Adrenal gland (tissue), 12 donors: ENCODE data around the gene NLRC5. TPM values are rescaled to one million over a fixed set of nuclear protein-coding genes. Genes with fewer than 3 reads are reported as not detected.
"Not testable (repeated sequence)": the region's sequence is repeated elsewhere in the genome, so short reads cannot be mapped to it uniquely, and the experiment has no call there.

ENCODE experiments used
- DNase-seq, 7 donors: peaks; one replicate each; pipeline ENCODE4 v3.0.0-alpha.2; 2019 to 2020
- H3K27ac ChIP-seq, 5 donors: fragments of 200-600 bp; sonication (generic) in 4 of 5; 1 replicate in 3 of 5; 2 replicates in 2 of 5; pipeline versions ENCODE4 v1.5.1 to v1.8.0; 2016 to 2020; ENCODE audit warnings: mild to moderate bottlenecking in 1 of 5
- H3K27me3 ChIP-seq: fragments of 200-600 bp; 2 replicates; pipeline ENCODE4 v1.8.0; 2021
- H3K36me3 ChIP-seq, 2 donors: fragments of 200-600 bp; replicated peaks in 1 of 2; 1 replicate in 1 of 2; 2 replicates in 1 of 2; pipeline versions ENCODE4 v1.5.1 to v1.8.0; 2018 to 2022
- H3K4me1 ChIP-seq, 2 donors: fragments of 200-600 bp; replicated peaks in 1 of 2; 1 replicate in 1 of 2; 2 replicates in 1 of 2; pipeline versions ENCODE4 v1.5.1 to v1.8.0; 2018 to 2021
- H3K4me3 ChIP-seq, 4 donors: fragments of 200-600 bp; sonication (generic) in 3 of 4; one replicate each; pipeline ENCODE4 v1.5.1; 2016 to 2018
- H3K9me3 ChIP-seq, 3 donors: fragments of 200-600 bp; sonication (generic) in 1 of 3; replicated peaks in 1 of 3; 1 replicate in 2 of 3; 2 replicates in 1 of 3; pipeline versions ENCODE4 v1.5.1 to v1.8.0; 2016 to 2021
- POLR2A ChIP-seq, 2 donors: fragments of 450-650 bp; IDR thresholded peaks; one replicate each; pipeline ENCODE4 v1.6.1; 2017; ENCODE audit warnings: antibody characterized with exemption in 2 of 2, mild to moderate bottlenecking in 2 of 2, moderate library complexity in 1 of 2
- WGBS, 4 donors: extraction: QIAGEN DNeasy Blood & Tissue Kit in 2 of 4; methylation state at CpG; one replicate each; pipeline versions ENCODE4 v1.1.5 to v1.1.7; 2013 to 2017; 5-methylcytosine and 5-hydroxymethylcytosine counted together
- intact Hi-C, 2 donors: fragments of 100-400 bp; cut with DNase I; formaldehyde crosslinking; loops; one replicate each; pipeline versions ENCODE4 v1.14.1 to v1.15.0; 2022 to 2023
- polyA plus RNA-seq, 3 donors: library from polyadenylated mRNA; stranded (reverse); fragments of 200-250 nt in 2 of 3; fragments of 350-450 nt in 1 of 3; fragmentation: Illumina TruSeq in 1 of 3; extraction: RNeasy Lipid Tissue Mini Kit (QIAGEN cat#74804) in 1 of 3; gene quantifications; one replicate each; pipeline ENCODE4 v1.2.3, GENCODE V29; 2013 to 2014
- total RNA-seq, 9 donors: library from RNA; depleted of rRNA in 4 of 9; stranded (reverse); fragments of >200 nt in 4 of 9; fragments of 120-200 nt in 1 of 9; fragmentation: NEBNext Ultra II Directional in 1 of 9; extraction: Animal tissue kit (Norgen Biotek cat#: 25700) in 1 of 9; gene quantifications; one replicate each; pipeline versions ENCODE4 v1.1.0 to v1.2.4, GENCODE V29; 2013 to 2023
- TF ChIP-seq, protein P1 (sequence below), 6 experiments: fragments of 450-650 bp in 4 of 6; fragments of 200-600 bp in 2 of 6; sonication (generic) in 1 of 6; IDR thresholded peaks; 1 replicate in 5 of 6; 2 replicates in 1 of 6; pipeline versions ENCODE4 v1.5.1 to v1.8.0; 2016 to 2021; ENCODE audit warnings: antibody characterized with exemption in 6 of 6, mild to moderate bottlenecking in 2 of 6, moderate library complexity in 1 of 6
- donor health status: healthy with polysubstance abuse.
- donor health status: Bipolar disorder and iron deficiency.
- donor health status: DM: yes; HTN: yes; CAD: no.
- donor health status: DM: no; HTN: no; CAD: no.
- donor health status: DM: no; HTN: no; CAD: no.
- donor health status: DM: yes; HTN: yes; CAD: no.

Gene NLRC5
- total and polyA plus RNA-seq, 12 donors: 6.0 to 89.0 (median 26.6) TPM

DNA sequence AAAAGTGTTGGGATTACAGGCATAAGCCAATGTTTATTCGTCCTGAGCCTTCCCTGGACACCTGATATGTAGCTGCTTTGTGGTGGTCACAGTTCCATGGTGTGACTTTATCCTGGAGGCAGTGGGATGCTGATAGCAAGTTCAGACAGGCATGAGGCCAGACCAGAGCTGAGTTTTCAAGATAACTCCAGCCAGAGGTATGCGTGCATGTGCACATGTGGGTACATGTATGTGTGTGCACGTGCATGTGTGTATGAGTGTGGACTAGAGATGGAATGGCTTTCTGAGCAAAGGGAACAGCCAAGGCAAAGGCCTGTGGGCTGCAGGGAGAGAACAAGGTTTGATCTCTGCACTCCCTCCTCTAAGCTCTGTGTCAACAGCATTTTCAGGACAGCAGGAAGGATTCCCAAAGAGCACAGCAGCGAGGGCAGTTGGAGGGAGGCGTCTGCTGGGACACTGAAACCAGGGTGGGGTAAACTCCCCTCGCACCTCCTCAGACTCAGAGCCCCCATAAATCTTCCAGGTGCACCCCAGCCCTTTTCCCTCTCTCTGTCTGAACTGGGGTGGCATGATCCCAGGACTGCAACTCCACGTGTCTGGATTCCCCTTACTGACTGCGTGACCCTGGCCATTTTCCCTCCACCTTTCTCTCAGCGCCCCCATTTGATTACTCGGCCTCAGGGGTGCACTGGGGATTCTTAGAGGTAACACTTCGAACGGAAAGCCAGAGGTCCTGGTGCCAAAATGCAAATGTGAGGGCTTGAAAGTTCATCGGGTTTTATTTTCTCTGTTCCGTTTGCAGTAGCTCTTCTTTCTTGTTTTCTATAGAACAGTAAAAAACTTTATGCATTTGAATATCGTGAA, 15.3 kb downstream of the NLRC5 start:
- Histone ChIP-seq H3K9me3 (no peaks in the 10 kb centered on the region), H3K4me3 (no peak overlapping the region), H3K27ac (no peak overlapping the region), H3K4me1 (no peaks in the 10 kb centered on the region), H3K27me3 (no peaks in the 10 kb centered on the region), H3K36me3 (peaks cover 0 to 4% of the 10 kb centered on the region in 2 donors)
- peak in 1 of 7 donors; percentile 3 for DNase-seq
- WGBS, 4 donors: 84 to 92% (median 86%) methylated on average over 15 of the region's 15 CpGs
- TF ChIP-seq, protein P1, sequence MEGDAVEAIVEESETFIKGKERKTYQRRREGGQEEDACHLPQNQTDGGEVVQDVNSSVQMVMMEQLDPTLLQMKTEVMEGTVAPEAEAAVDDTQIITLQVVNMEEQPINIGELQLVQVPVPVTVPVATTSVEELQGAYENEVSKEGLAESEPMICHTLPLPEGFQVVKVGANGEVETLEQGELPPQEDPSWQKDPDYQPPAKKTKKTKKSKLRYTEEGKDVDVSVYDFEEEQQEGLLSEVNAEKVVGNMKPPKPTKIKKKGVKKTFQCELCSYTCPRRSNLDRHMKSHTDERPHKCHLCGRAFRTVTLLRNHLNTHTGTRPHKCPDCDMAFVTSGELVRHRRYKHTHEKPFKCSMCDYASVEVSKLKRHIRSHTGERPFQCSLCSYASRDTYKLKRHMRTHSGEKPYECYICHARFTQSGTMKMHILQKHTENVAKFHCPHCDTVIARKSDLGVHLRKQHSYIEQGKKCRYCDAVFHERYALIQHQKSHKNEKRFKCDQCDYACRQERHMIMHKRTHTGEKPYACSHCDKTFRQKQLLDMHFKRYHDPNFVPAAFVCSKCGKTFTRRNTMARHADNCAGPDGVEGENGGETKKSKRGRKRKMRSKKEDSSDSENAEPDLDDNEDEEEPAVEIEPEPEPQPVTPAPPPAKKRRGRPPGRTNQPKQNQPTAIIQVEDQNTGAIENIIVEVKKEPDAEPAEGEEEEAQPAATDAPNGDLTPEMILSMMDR (IDR thresholded peaks at IDR 0.05): no peak
- no peak for TF ChIP-seq POLR2A (IDR thresholded peaks at IDR 0.05)
- intact Hi-C loops: no loop called here

DNA sequence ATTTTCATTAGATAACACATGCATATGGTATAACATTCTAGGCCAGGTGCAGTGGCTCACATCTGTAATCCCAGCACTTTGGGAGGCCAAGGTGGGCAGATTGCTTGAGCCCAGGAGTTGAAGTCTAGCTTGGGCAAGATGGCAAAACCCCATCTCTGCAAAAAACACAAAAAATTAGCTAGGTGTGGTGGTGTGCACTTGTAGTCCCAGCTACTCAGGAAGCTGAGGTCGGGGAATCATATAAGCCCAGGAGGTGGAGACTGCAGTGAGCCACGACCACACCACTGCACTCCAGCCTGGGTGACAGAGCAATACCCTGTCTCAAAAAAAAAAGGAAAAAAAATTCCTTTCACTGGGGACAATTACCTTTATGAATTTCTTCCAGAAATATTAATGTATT, 16.2 kb downstream of the NLRC5 start:
- DNase-seq, H3K4me1 ChIP-seq, H3K36me3 ChIP-seq, intact Hi-C loops, H3K27ac ChIP-seq, H3K4me3 ChIP-seq, H3K27me3 ChIP-seq, H3K9me3 ChIP-seq: not testable (repeated sequence)
- WGBS, 4 donors: 74 to 90% (median 77%) methylated on average over 2 of the region's 2 CpGs

DNA sequence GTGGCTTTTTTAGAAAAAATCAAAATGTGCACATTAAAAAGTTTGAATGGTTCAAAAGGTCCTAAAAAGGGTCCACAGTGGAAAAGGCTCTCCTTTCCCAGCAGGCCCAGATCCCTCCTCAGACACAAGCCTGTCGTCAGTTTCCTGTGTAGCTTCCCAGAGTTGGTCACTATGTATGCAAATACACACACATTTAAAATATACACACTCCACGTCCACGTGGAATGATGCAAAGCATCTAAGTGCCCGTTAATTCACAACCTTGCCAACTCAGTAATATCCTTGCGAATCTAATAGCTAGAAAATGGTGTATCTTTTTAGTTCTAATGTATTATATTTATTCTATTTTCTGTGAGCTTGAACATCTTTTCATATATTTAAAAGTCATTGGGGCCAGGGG, 17.7 kb downstream of the NLRC5 start:
- 82 to 89% (median 85%) methylated on average over 5 of the region's 5 CpGs for WGBS, 4 donors
- Histone ChIP-seq H3K4me3 (no peak overlapping the region), H3K4me1 (no peaks in the 10 kb centered on the region), H3K36me3 (peaks cover 0 to 4% of the 10 kb centered on the region in 2 donors), H3K9me3 (no peaks in the 10 kb centered on the region), H3K27ac (no peak overlapping the region), H3K27me3 (no peaks in the 10 kb centered on the region)
- TF ChIP-seq, protein P1 (IDR thresholded peaks at IDR 0.05): no peak
- TF ChIP-seq POLR2A (IDR thresholded peaks at IDR 0.05): no peak
- no peak for DNase-seq
- intact Hi-C loops: no loop called here

GRCh38 chr16:57007530-57007929, 18.2 kb downstream of the NLRC5 start:
- no peaks in the 10 kb centered on the region for H3K9me3 ChIP-seq
- TF ChIP-seq POLR2A (IDR thresholded peaks at IDR 0.05): no peak
- TF ChIP-seq, protein P1 (IDR thresholded peaks at IDR 0.05): no peak
- peaks cover 0 to 4% of the 10 kb centered on the region in 2 donors for H3K36me3 ChIP-seq
- intact Hi-C loops: no loop called here
- H3K4me1 ChIP-seq: no peaks in the 10 kb centered on the region
- H3K4me3 ChIP-seq: no peak overlapping the region
- no peaks in the 10 kb centered on the region for H3K27me3 ChIP-seq
- no peak overlapping the region for H3K27ac ChIP-seq
- DNase-seq: no peak
- WGBS, 4 donors: 91 to 95% (median 92%) methylated on average over 3 of the region's 3 CpGs

DNA sequence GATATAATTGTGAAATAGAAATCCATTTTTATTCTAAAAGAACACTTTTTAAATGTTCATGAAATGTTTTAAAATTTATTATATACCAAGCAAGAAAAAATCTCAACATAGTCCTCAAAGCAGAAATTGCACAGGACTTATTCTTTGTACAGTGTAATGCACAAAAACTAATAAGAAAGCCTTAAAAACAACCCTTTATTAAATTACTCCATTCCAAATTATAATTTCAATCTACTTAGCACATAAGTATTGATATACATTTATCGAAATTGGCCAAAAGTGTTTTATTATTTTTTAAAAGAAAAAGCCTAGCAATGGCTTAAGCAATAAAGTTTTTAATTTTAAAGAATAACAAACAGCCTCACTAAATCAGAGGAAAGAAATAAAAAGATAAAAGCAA, 19.1 kb downstream of the NLRC5 start:
- no peak for DNase-seq
- intact Hi-C loops: no loop called here
- H3K27me3 ChIP-seq: no peaks in the 10 kb centered on the region
- no peak overlapping the region for H3K27ac ChIP-seq
- TF ChIP-seq POLR2A (IDR thresholded peaks at IDR 0.05): no peak
- TF ChIP-seq, protein P1 (IDR thresholded peaks at IDR 0.05): no peak
- H3K9me3 ChIP-seq: no peaks in the 10 kb centered on the region
- 92 to 99% (median 97%) methylated on average over 1 of the region's 1 CpG for WGBS, 4 donors
- H3K4me3 ChIP-seq: no peak overlapping the region
- H3K4me1 ChIP-seq: no peaks in the 10 kb centered on the region
- peaks cover 0 to 4% of the 10 kb centered on the region in 2 donors for H3K36me3 ChIP-seq
